Progenitor cell of endocrine pancreas (in vitro differentiated cells): Measurements from ENCODE around the gene AK8. TPM values are rescaled to one million over a fixed set of nuclear protein-coding genes. Genes with fewer than 3 reads are reported as not detected.

Experiments
- DNase-seq: peaks from one replicate; pipeline ENCODE4 v3.0.0; 2021; ENCODE audit warnings: low spot score; ENCODE audit not compliant: unreplicated experiment
- H3K27ac Mint-ChIP-seq: 2 replicates; pipeline ENCODE4 v1.8.0; 2021; ENCODE audit warnings: mild to moderate bottlenecking, moderate library complexity, mixed read lengths
- H3K27me3 Mint-ChIP-seq: 2 replicates; pipeline ENCODE4 v1.8.0; 2021; ENCODE audit warnings: mixed read lengths
- H3K36me3 Mint-ChIP-seq: 2 replicates; pipeline ENCODE4 v1.8.0; 2022; ENCODE audit warnings: mixed read lengths; ENCODE audit not compliant: insufficient read depth
- H3K4me1 Mint-ChIP-seq: 2 replicates; pipeline ENCODE4 v1.8.0; 2021; ENCODE audit warnings: low read depth, mixed read lengths
- H3K4me3 Mint-ChIP-seq: 2 replicates; pipeline ENCODE4 v1.8.0; 2021; ENCODE audit warnings: low read depth, mild to moderate bottlenecking, moderate library complexity, mixed read lengths
- H3K9me3 Mint-ChIP-seq: 2 replicates; pipeline ENCODE4 v1.8.0; 2021; ENCODE audit warnings: low read depth, mixed read lengths
- total RNA-seq: library from RNA; stranded (reverse); gene quantifications from 2 replicates; pipeline ENCODE4 v1.2.1, GENCODE V29; 2021
- TF ChIP-seq, protein P1 (sequence below): fragments of 200-600 bp; sonication (generic); IDR thresholded peaks from one replicate; pipeline ENCODE4 v1.5.0; 2021; ENCODE audit warnings: antibody characterized with exemption, mild to moderate bottlenecking; ENCODE audit not compliant: unreplicated experiment

Gene AK8
- total RNA-seq, 1 donor from 2014 or later: 1.9 TPM

DNA sequence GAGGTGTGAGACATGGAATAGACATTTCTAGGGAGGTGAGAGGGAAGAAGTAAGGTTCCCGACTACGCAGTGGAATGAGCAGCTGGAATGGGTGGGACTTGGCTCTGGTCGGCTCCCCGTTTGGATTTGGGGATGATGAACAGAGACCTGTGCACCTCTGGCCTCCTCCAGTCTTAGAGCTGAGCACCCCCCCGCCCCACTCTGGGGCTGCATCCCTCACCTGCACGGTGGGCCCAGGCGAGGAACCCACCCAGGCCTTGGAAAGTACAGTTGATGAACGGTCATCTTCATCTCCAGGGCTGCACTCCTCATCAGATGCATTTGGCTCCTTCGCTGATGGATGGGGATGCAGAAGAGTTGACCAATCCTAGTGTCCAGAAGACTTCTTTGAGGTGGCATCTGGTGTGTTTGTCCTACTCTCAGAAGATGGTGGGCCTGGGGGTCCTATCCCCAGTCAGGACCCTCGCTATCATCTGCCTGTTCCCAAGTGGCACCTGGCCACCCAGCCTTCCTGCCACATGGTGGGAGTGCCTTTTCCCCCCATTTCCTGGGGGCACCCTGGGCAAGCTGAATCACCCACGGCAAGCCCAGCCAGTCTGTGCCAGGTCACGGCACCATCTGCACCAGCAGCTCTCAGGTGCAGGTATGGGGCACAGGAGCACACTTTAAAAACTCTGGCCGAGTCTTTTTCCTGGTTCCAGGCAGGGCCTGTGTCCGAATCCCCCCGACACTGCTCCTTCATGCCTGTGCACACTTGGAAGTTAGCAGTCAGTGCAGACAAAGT lies 137.4 kb downstream of the AK8 start:
- DNase-seq: no peak
- peaks cover 47% of the 10 kb centered on the region for H3K27me3 Mint-ChIP-seq
- H3K36me3 Mint-ChIP-seq: peaks cover 1% of the 10 kb centered on the region
- H3K9me3 Mint-ChIP-seq: no peaks in the 10 kb centered on the region
- no peak overlapping the region for H3K4me3 Mint-ChIP-seq
- no peak overlapping the region for H3K27ac Mint-ChIP-seq
- H3K4me1 Mint-ChIP-seq: peaks cover 10% of the 10 kb centered on the region
- TF ChIP-seq, protein P1, sequence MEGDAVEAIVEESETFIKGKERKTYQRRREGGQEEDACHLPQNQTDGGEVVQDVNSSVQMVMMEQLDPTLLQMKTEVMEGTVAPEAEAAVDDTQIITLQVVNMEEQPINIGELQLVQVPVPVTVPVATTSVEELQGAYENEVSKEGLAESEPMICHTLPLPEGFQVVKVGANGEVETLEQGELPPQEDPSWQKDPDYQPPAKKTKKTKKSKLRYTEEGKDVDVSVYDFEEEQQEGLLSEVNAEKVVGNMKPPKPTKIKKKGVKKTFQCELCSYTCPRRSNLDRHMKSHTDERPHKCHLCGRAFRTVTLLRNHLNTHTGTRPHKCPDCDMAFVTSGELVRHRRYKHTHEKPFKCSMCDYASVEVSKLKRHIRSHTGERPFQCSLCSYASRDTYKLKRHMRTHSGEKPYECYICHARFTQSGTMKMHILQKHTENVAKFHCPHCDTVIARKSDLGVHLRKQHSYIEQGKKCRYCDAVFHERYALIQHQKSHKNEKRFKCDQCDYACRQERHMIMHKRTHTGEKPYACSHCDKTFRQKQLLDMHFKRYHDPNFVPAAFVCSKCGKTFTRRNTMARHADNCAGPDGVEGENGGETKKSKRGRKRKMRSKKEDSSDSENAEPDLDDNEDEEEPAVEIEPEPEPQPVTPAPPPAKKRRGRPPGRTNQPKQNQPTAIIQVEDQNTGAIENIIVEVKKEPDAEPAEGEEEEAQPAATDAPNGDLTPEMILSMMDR: no peak

DNA sequence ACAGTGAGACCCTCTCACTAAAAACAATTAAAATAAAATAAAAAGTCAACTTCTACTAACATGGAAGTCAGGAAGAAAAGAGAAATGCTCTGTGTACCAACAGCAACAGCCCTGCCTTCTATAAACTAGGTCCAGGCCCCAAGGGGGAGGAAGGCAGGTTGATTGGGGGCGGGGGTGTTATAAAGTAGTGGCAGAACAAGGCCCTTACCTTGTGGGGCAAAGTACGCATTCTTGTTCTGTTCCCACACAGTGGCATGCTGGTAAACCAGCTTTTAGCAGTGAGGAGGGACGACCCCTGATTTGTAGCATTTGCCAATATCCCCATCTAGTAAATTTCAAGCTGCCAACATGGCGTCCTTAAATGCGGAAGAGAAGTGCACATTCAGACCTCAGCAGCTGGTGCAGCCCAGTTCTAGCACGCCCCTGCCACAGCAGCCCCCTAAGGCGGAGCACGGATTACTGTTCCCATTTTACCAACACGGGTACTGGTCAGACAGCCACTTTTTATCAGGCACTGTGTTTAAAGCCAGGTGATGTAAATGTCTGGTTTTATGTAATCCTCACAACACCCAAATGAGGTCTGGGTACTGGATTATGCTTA lies 138.3 kb downstream of the AK8 start:
- no peak overlapping the region for H3K27ac Mint-ChIP-seq
- H3K4me1 Mint-ChIP-seq: peaks cover 4% of the 10 kb centered on the region
- H3K9me3 Mint-ChIP-seq: no peaks in the 10 kb centered on the region
- H3K4me3 Mint-ChIP-seq: no peak overlapping the region
- H3K36me3 Mint-ChIP-seq: peaks cover 1% of the 10 kb centered on the region
- DNase-seq: no peak
- peaks cover 38% of the 10 kb centered on the region for H3K27me3 Mint-ChIP-seq
- TF ChIP-seq, protein P1: no peak

DNA sequence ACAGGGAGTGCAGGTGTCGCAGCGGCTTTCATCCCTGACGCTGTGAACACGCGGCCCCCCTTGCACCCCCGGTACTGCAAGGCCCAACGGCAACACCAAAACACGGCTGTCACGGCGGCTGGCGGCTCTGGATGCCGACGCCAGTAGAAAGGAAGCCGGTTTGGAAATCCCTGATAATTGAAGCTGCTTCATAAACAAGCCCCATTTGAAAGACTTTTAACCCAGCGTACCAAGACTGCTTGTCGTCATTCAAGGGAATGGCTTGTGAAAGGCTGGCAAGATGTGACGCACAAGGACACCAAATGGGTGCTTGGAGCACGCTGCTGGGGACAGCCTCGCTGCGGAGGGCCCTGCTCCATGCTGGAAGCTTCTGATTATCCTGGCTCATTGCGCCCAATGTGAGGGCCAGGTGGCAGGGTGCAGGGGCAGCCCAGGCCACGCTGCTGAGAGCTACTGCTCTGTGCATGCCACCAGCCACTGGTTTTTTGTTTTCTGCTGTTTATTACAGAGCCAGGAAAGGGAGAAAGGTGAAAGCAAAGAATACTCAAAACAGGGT lies 144.7 kb downstream of the AK8 start:
- DNase-seq: no peak
- TF ChIP-seq, protein P1: no peak
- H3K27me3 Mint-ChIP-seq: peaks cover 3% of the 10 kb centered on the region
- H3K36me3 Mint-ChIP-seq: no peaks in the 10 kb centered on the region
- H3K27ac Mint-ChIP-seq: no peak overlapping the region
- no peak overlapping the region for H3K4me3 Mint-ChIP-seq
- H3K9me3 Mint-ChIP-seq: no peaks in the 10 kb centered on the region
- H3K4me1 Mint-ChIP-seq: no peaks in the 10 kb centered on the region

DNA sequence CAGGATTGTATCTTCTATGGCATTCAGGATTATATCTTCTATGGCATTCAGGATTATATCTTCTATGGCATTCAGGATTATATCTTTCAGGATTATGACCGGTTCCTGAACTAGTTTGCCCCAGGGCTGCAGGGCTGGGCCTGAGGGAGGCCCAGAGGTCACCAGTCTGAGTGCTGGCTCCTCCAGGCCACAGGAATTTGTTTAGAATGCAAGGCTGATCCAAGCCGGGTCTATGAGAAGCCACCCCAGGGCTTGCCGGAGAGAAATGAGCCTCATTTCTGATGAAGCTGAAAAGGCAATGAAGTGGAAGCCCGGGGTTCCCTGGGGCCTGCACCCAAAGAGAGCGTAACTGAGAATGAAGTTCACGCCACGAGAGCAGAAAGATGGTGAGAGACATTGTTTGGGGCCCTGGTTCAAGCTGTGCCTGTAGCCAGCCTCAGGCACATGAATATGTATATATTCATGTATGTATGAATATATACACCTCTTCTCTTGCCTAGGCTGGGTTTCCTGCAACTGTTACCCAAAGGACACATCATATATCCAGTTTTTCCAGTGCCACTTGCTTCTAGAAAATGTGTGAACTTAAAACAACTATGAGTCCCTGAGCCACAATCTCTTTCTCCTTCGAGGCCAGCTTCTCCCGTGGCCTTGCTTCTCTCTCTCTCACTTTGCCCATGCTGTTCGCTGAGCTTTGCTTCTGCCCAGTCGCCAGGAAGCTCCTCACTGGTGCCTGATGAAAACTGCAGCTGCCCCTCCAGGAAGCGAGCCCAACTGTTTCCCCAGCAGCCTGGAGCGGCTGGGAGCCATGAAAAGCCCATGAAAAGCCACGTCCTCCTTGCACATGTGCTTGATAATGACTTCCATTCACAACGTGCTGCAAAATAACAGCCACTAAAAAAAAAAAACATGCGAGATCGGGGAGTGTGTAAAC lies 145.5 kb downstream of the AK8 start:
- Mint-ChIP-seq H3K27me3 (peaks cover 6% of the 10 kb centered on the region), H3K9me3 (no peaks in the 10 kb centered on the region), H3K4me3 (no peak overlapping the region), H3K4me1 (no peaks in the 10 kb centered on the region), H3K36me3 (no peaks in the 10 kb centered on the region), H3K27ac (no peak overlapping the region)
- TF ChIP-seq, protein P1: no peak
- no peak for DNase-seq

DNA sequence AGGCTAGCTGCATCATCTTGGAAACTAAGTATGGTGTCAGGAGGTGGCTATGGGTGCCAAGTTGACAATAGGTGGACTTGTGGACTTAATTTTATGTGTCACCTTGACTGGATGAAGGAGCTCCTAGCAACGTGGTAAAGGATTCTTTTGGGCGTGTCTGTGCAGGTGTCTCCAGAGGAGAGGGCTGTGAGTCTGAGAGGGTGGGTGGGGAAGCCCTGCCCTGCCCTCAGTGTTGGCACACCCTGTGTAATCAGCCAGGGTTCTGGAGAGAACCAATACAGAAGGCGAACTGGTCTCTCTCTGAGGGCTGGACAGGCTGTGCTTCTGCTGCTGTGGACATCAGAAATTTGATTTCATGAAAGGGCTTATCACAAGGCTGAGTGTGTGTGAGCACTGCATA lies 146.9 kb downstream of the AK8 start:
- no peaks in the 10 kb centered on the region for H3K36me3 Mint-ChIP-seq

More for the DNA sequence above, 146.9 kb downstream of the AK8 start:
- H3K4me3 Mint-ChIP-seq: no peak overlapping the region
- TF ChIP-seq, protein P1: no peak
- no peaks in the 10 kb centered on the region for H3K4me1 Mint-ChIP-seq
- H3K27me3 Mint-ChIP-seq: peaks cover 7% of the 10 kb centered on the region
- DNase-seq: no peak
- H3K27ac Mint-ChIP-seq: no peak overlapping the region
- H3K9me3 Mint-ChIP-seq: no peaks in the 10 kb centered on the region
